ENCODE data around the gene FN3K.
"Not testable (repeated sequence)": the region's sequence is repeated elsewhere in the genome, so short reads cannot be mapped to it uniquely, and the experiment has no call there.

The FN3K gene

DNA sequence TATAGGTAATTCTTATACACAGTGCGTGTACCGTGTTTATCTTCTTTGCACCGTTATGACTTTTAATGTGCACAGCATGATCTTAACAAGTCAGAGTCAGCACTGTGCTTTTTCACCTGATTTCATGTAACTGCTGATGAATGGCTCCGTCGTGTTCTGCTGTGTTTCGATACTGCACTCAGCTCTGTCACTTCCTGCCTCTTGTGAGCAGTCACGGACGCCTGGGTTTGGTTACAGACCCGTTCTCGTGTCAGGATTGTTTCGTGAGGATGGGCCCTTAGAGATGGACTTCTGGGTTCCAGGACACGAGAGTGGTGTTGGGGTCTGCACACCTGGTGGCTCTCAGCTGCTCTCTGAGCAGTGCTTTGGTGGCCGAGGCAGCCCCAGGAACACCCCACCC, 41.0 kb downstream of the FN3K start (continued):
- TF ChIP-seq ZNF571 (tag by site-specific recombination; IDR thresholded peaks at IDR 0.05) (no peak), ZNF621 (tag by site-specific recombination; IDR thresholded peaks at IDR 0.05) (no peak), ZNF776 (tag by site-specific recombination; IDR thresholded peaks at IDR 0.05; ENCODE audit: borderline replicate concordance) (no peak), ZNF132 (tag by site-specific recombination; IDR thresholded peaks at IDR 0.05; ENCODE audit: borderline replicate concordance) (no peak), ZNF610 (tag by site-specific recombination; IDR thresholded peaks at IDR 0.05; ENCODE audit: borderline replicate concordance) (no peak), ZNF19 (tag by site-specific recombination; IDR thresholded peaks at IDR 0.05; ENCODE audit: low read depth) (no peak)
- TF ChIP-seq, protein P1, sequence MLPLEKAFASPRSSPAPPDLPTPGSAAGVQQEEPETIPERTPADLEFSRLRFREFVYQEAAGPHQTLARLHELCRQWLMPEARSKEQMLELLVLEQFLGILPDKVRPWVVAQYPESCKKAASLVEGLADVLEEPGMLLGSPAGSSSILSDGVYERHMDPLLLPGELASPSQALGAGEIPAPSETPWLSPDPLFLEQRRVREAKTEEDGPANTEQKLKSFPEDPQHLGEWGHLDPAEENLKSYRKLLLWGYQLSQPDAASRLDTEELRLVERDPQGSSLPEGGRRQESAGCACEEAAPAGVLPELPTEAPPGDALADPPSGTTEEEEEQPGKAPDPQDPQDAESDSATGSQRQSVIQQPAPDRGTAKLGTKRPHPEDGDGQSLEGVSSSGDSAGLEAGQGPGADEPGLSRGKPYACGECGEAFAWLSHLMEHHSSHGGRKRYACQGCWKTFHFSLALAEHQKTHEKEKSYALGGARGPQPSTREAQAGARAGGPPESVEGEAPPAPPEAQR (tag by site-specific recombination; IDR thresholded peaks at IDR 0.05): no peak

- H3K36me3 ChIP-seq (ENCODE audit: control insufficient read depth in 2 of 2, insufficient read depth in 1 of 2, low read length in 2 of 2): peaks cover 13 to 37% of the 10 kb centered on the region in 2 experiments; a peak in 2 of 3 replicates
- H3K9me3 ChIP-seq (ENCODE audit: control insufficient read depth, insufficient read depth, low read depth, low read length); H3K27ac ChIP-seq (ENCODE audit: extremely low read depth, low read depth, low read length); H3K4me1 ChIP-seq (ENCODE audit: control insufficient read depth, insufficient read depth, low read length); H3K4me3 ChIP-seq (ENCODE audit: low read depth, low read length); POLR2A ChIA-PET: not testable (repeated sequence)
- peak; percentile 10; the same call in 1 of the 2 replicates for TF ChIP-seq ZNF654 (tag by site-specific recombination; IDR thresholded peaks at IDR 0.05; ENCODE audit: low read depth)
- CTCF ChIA-PET: interaction anchor here (0.8 to 1.5 kb wide), 3 partner anchors 59 to 428 kb away, joined by 3 to 4 read pairs (median 3); no protein-coding TSS in a partner anchor
Measured at GRCh38 chr17:82777778-82778375, 42.5 kb downstream of the FN3K start.

DNA sequence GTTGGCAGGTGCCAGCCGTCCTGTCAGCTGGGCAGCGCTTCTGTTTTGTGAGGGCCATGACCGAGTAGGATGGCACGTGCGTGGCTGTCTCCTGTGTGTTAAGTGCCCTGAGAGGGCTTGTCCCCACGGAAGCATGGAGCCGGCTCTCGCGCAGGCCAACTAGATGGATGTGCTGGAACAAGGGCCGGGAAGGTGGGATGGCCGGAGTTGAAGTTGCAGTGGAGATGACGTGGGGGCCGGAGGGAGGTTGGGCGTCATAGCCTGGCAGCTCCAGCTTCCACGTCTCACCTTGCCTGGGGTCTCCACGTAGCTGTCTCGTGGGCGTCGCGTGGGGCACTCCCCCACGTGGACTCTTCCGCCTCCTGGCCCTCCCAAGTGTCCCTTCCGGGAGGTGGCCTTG, 44.1 kb downstream of the FN3K start:
- H3K9me3 ChIP-seq (ENCODE audit: control insufficient read depth, insufficient read depth, low read depth, low read length): no peaks in the 10 kb centered on the region
- TF ChIP-seq YY2 (tag by site-specific recombination; IDR thresholded peaks at IDR 0.05): no peak
- TF ChIP-seq ZNF610 (tag by site-specific recombination; IDR thresholded peaks at IDR 0.05; ENCODE audit: borderline replicate concordance): no peak
- TF ChIP-seq, protein P2, sequence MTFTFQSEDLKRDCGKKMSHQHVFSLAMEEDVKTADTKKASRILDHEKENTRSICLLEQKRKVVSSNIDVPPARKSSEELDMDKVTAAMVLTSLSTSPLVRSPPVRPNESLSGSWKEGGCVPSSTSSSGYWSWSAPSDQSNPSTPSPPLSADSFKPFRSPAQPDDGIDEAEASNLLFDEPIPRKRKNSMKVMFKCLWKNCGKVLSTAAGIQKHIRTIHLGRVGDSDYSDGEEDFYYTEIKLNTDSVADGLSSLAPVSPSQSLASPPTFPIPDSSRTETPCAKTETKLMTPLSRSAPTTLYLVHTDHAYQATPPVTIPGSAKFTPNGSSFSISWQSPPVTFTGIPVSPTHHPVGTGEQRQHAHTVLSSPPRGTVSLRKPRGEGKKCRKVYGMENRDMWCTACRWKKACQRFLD (tag by site-specific recombination; IDR thresholded peaks at IDR 0.05): no peak
- TF ChIP-seq, protein P3, sequence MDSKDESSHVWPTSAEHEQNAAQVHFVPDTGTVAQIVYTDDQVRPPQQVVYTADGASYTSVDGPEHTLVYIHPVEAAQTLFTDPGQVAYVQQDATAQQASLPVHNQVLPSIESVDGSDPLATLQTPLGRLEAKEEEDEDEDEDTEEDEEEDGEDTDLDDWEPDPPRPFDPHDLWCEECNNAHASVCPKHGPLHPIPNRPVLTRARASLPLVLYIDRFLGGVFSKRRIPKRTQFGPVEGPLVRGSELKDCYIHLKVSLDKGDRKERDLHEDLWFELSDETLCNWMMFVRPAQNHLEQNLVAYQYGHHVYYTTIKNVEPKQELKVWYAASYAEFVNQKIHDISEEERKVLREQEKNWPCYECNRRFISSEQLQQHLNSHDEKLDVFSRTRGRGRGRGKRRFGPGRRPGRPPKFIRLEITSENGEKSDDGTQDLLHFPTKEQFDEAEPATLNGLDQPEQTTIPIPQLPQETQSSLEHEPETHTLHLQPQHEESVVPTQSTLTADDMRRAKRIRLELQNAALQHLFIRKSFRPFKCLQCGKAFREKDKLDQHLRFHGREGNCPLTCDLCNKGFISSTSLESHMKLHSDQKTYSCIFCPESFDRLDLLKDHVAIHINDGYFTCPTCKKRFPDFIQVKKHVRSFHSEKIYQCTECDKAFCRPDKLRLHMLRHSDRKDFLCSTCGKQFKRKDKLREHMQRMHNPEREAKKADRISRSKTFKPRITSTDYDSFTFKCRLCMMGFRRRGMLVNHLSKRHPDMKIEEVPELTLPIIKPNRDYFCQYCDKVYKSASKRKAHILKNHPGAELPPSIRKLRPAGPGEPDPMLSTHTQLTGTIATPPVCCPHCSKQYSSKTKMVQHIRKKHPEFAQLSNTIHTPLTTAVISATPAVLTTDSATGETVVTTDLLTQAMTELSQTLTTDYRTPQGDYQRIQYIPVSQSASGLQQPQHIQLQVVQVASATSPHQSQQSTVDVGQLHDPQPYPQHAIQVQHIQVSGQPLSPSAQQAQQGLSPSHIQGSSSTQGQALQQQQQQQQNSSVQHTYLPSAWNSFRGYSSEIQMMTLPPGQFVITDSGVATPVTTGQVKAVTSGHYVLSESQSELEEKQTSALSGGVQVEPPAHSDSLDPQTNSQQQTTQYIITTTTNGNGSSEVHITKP (tag by site-specific recombination; IDR thresholded peaks at IDR 0.05): no peak
- no peak for TF ChIP-seq ZNF239 (tag by site-specific recombination; IDR thresholded peaks at IDR 0.05)
- no peak for TF ChIP-seq HOXD13 (CRISPR knock-in tag; IDR thresholded peaks at IDR 0.05; ENCODE audit: borderline replicate concordance)
- no peak for TF ChIP-seq FEZF1 (tag by site-specific recombination; IDR thresholded peaks at IDR 0.05)
- TF ChIP-seq SALL2 (tag by site-specific recombination; IDR thresholded peaks at IDR 0.05; ENCODE audit: borderline replicate concordance): no peak
- no peak for TF ChIP-seq ZNF426 (tag by site-specific recombination; IDR thresholded peaks at IDR 0.05)
- TF ChIP-seq ZNF658 (tag by site-specific recombination; IDR thresholded peaks at IDR 0.05): no peak
- TF ChIP-seq, protein P1 (tag by site-specific recombination; IDR thresholded peaks at IDR 0.05): no peak
- TF ChIP-seq, protein P4, sequence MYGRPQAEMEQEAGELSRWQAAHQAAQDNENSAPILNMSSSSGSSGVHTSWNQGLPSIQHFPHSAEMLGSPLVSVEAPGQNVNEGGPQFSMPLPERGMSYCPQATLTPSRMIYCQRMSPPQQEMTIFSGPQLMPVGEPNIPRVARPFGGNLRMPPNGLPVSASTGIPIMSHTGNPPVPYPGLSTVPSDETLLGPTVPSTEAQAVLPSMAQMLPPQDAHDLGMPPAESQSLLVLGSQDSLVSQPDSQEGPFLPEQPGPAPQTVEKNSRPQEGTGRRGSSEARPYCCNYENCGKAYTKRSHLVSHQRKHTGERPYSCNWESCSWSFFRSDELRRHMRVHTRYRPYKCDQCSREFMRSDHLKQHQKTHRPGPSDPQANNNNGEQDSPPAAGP (tag by site-specific recombination; IDR thresholded peaks at IDR 0.05): no peak
- no peak for TF ChIP-seq ZNF843 (tag by site-specific recombination; IDR thresholded peaks at IDR 0.05)
- no peak for TF ChIP-seq ZNF184 (tag by site-specific recombination; IDR thresholded peaks at IDR 0.05)
- TF ChIP-seq ZNF555 (tag by site-specific recombination; conservative IDR thresholded peaks at IDR 0.05): no peak
- TF ChIP-seq ZNF324 (tag by site-specific recombination; IDR thresholded peaks at IDR 0.05): no peak
- peaks cover 21 to 47% of the 10 kb centered on the region in 2 experiments; a peak in 2 of 3 replicates for H3K36me3 ChIP-seq (ENCODE audit: control insufficient read depth in 2 of 2, insufficient read depth in 1 of 2, low read length in 2 of 2)
- H3K27ac ChIP-seq (ENCODE audit: extremely low read depth, low read depth, low read length): no peak overlapping the region
- POLR2A ChIA-PET: no interaction called here
- no peak overlapping the region for H3K4me3 ChIP-seq (ENCODE audit: low read depth, low read length)
- H3K4me1 ChIP-seq (ENCODE audit: control insufficient read depth, insufficient read depth, low read length): no peaks in the 10 kb centered on the region
- CTCF ChIA-PET: interaction anchor here (0.6 to 1.4 kb wide), 4 partner anchors 11 to 428 kb away, joined by 3 to 4 read pairs (median 3); no protein-coding TSS in a partner anchor

All from HEK293 (cell line).